ENCODE results near the gene DPM3. TPM values are rescaled to one million over a fixed set of nuclear protein-coding genes. Genes with fewer than 3 reads are reported as not detected.
A peak's percentile ranks its signal among the peaks of the same experiment; 100 is the strongest.

The DPM3 gene
- total and polyA plus RNA-seq, 2 of the 13 experiments (the other 11 are each of a cell fraction or from before 2014, with no cell fraction given), result 23.2 to 53.4 TPM

DNA sequence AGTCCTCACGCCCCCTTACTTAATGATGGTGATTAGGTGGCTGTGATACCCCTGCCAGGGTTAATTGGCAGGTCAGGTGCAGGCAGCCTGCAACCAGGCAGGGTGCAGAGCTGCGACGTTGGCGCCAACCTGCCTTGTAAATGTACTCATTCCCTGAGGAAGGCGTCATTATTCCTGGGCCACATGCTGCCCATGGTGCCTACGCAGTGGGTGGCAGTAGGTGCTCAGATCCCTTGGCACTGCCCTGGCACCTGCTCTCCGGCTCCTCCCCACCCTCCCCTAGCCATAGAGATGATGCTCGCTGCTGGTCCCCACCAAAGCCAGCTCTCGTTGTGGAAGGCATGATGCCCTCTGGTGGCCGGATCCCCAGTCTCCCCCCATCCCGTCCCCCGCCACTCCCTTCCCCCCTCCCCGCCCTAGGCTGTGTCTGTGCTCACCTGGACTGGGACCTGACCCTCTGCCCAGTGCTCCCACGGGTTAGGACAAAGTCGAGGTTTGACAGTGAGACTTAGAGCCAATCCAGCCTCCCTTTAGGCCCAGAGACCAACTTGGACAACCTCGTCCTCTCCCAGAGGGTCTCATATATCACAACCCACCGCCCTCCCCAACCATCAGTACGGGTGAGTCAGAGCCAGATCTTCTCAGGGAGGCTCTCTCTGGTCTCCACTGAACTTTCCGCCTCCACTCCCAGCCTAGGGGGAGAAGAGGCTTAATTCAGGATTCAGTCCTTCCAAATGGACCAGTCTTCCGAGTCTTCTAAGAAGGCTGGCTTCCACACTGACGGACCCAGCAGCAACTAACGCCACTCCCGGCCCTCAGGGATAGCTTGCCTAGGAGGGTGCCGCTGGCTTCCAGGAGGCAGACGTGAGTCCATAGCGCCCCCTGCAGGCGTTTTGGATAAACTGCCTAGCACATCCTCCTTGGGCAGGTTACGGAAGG lies 27.1 kb upstream of the DPM3 start (continued):
- TF ChIP-seq NCOR1 (IDR thresholded peaks at IDR 0.05; ENCODE audit: borderline replicate concordance, low read length) (no peak), BORCS8-MEF2B (CRISPR knock-in tag; IDR thresholded peaks at IDR 0.05) (no peak), SOX13 (IDR thresholded peaks at IDR 0.05) (no peak), SOX13 (CRISPR knock-in tag; conservative IDR thresholded peaks at IDR 0.05 in 1 of 2, IDR thresholded peaks at IDR 0.05 in 1 of 2) (no peak), ZMYM4 (CRISPR knock-in tag; IDR thresholded peaks at IDR 0.05) (0 out of 2 replicates have a peak, but pooled peaks have one; percentile 23), ZNF556 (CRISPR knock-in tag; IDR thresholded peaks at IDR 0.05; ENCODE audit: borderline replicate concordance) (0 out of 2 replicates have a peak, but pooled peaks have one; percentile 21), NR3C1 (CRISPR knock-in tag; IDR thresholded peaks at IDR 0.05) (no peak), NFE2L2 (IDR thresholded peaks at IDR 0.05; ENCODE audit: low read length) (no peak), KAT2B (IDR thresholded peaks at IDR 0.05; ENCODE audit: borderline replicate concordance, low read depth, low read length) (no peak), MIER3 (CRISPR knock-in tag; IDR thresholded peaks at IDR 0.05; ENCODE audit: borderline replicate concordance) (no peak), NFE2L1 (CRISPR knock-in tag; IDR thresholded peaks at IDR 0.05; ENCODE audit: borderline replicate concordance) (no peak), MTF1 (CRISPR knock-in tag; IDR thresholded peaks at IDR 0.05) (no peak), U2AF1 (optimal IDR thresholded peaks at IDR 0.05; ENCODE audit: low read depth, low read length) (no peak), ETV6 (CRISPR knock-in tag; conservative IDR thresholded peaks at IDR 0.05) (no peak), FOSL2 (CRISPR knock-in tag; IDR thresholded peaks at IDR 0.05) (no peak; the same call in 1 of the 2 replicates), ZNF207 (IDR thresholded peaks at IDR 0.05; ENCODE audit: borderline replicate concordance) (no peak), ZNF30 (CRISPR knock-in tag; IDR thresholded peaks at IDR 0.05) (no peak)
- TF ChIP-seq, protein P1, sequence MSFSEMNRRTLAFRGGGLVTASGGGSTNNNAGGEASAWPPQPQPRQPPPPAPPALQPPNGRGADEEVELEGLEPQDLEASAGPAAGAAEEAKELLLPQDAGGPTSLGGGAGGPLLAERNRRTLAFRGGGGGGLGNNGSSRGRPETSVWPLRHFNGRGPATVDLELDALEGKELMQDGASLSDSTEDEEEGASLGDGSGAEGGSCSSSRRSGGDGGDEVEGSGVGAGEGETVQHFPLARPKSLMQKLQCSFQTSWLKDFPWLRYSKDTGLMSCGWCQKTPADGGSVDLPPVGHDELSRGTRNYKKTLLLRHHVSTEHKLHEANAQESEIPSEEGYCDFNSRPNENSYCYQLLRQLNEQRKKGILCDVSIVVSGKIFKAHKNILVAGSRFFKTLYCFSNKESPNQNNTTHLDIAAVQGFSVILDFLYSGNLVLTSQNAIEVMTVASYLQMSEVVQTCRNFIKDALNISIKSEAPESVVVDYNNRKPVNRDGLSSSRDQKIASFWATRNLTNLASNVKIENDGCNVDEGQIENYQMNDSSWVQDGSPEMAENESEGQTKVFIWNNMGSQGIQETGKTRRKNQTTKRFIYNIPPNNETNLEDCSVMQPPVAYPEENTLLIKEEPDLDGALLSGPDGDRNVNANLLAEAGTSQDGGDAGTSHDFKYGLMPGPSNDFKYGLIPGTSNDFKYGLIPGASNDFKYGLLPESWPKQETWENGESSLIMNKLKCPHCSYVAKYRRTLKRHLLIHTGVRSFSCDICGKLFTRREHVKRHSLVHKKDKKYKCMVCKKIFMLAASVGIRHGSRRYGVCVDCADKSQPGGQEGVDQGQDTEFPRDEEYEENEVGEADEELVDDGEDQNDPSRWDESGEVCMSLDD (CRISPR knock-in tag; IDR thresholded peaks at IDR 0.05; ENCODE audit: borderline replicate concordance), result no peak
- TF ChIP-seq, protein P2, sequence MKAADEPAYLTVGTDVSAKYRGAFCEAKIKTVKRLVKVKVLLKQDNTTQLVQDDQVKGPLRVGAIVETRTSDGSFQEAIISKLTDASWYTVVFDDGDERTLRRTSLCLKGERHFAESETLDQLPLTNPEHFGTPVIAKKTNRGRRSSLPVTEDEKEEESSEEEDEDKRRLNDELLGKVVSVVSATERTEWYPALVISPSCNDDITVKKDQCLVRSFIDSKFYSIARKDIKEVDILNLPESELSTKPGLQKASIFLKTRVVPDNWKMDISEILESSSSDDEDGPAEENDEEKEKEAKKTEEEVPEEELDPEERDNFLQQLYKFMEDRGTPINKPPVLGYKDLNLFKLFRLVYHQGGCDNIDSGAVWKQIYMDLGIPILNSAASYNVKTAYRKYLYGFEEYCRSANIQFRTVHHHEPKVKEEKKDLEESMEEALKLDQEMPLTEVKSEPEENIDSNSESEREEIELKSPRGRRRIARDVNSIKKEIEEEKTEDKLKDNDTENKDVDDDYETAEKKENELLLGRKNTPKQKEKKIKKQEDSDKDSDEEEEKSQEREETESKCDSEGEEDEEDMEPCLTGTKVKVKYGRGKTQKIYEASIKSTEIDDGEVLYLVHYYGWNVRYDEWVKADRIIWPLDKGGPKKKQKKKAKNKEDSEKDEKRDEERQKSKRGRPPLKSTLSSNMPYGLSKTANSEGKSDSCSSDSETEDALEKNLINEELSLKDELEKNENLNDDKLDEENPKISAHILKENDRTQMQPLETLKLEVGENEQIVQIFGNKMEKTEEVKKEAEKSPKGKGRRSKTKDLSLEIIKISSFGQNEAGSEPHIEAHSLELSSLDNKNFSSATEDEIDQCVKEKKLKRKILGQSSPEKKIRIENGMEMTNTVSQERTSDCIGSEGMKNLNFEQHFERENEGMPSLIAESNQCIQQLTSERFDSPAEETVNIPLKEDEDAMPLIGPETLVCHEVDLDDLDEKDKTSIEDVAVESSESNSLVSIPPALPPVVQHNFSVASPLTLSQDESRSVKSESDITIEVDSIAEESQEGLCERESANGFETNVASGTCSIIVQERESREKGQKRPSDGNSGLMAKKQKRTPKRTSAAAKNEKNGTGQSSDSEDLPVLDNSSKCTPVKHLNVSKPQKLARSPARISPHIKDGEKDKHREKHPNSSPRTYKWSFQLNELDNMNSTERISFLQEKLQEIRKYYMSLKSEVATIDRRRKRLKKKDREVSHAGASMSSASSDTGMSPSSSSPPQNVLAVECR (CRISPR knock-in tag; IDR thresholded peaks at IDR 0.05; ENCODE audit: borderline replicate concordance), result peak; percentile 44
